Measurements from ENCODE around the gene ZNF329.
A peak's percentile ranks its signal among the peaks of the same experiment; 100 is the strongest.

Gene ZNF329

GRCh38 chr19:58086825-58087710 is 63.5 kb downstream of the ZNF329 start:
- Histone ChIP-seq H3K27ac (no peak overlapping the region), H3K4me3 (no peak overlapping the region)
- TF ChIP-seq CTCF (IDR thresholded peaks at IDR 0.05), result no peak
- DNase-seq (ENCODE audit: low spot score), result no peak

GRCh38 chr19:58085348-58085875 is 65.2 kb downstream of the ZNF329 start:
- no peak for DNase-seq (ENCODE audit: low spot score)
- TF ChIP-seq CTCF (IDR thresholded peaks at IDR 0.05), result no peak
- H3K27ac ChIP-seq, result no peak overlapping the region
- H3K4me3 ChIP-seq, result no peak overlapping the region

- Histone ChIP-seq H3K4me3 (peak overlapping the region; percentile 25), H3K27ac (no peak overlapping the region)
- no peak for TF ChIP-seq CTCF (IDR thresholded peaks at IDR 0.05)
- DNase-seq (ENCODE audit: low spot score), result no peak
These were observed 65.8 kb downstream of the ZNF329 start for GRCh38 chr19:58084596-58085347.

GRCh38 chr19:58083021-58083420 is 67.6 kb downstream of the ZNF329 start:
- DNase-seq (ENCODE audit: low spot score), result no peak
- no peak overlapping the region for H3K4me3 ChIP-seq
- no peak overlapping the region for H3K27ac ChIP-seq
- TF ChIP-seq CTCF (IDR thresholded peaks at IDR 0.05), result no peak

GRCh38 chr19:58079792-58080191 is 70.8 kb downstream of the ZNF329 start:
- no peak overlapping the region for H3K27ac ChIP-seq
- DNase-seq (ENCODE audit: low spot score), result no peak
- no peak overlapping the region for H3K4me3 ChIP-seq
- TF ChIP-seq CTCF (IDR thresholded peaks at IDR 0.05), result no peak
